GM19468 (cell line): ENCODE data around the gene USP15.

ENCODE experiments used
- ATAC-seq: cut with Tn5 transposase; IDR thresholded peaks from one replicate; pipeline ENCODE4 v1.9.1; 2021; ENCODE audit warnings: mild to moderate bottlenecking, moderate library complexity, moderate number of reproducible peaks; ENCODE audit not compliant: unreplicated experiment; ENCODE audit errors: extremely low read depth

USP15 gene

GRCh38 chr12:62259993-62260732, at the start of gene USP15:
TSS of gene USP15 (plus strand) at chr12:62260404. CDS start at chr12:62260415, 11 bp downstream.
- peak; percentile 71 for ATAC-seq

DNA sequence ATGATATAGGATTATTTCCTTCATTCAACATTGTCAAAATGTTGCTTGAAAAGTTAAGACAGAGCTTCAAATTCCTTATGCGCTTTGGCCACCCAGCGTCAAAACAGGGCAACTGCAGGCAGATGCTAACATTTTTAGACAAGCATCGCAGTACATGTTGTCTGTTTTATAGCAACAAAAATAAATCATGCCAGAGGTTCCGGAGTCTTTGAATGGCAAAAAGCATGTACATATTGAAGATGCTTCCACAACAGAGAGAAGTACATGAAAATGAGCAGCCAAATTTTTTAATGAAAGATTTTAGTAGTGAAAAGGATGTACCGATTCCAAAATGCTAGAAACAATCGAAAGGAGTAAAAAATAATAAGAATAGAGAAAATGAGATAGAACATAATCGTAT, 49.8 kb upstream of the USP15 start:
- peak; percentile 56 for ATAC-seq

DNA sequence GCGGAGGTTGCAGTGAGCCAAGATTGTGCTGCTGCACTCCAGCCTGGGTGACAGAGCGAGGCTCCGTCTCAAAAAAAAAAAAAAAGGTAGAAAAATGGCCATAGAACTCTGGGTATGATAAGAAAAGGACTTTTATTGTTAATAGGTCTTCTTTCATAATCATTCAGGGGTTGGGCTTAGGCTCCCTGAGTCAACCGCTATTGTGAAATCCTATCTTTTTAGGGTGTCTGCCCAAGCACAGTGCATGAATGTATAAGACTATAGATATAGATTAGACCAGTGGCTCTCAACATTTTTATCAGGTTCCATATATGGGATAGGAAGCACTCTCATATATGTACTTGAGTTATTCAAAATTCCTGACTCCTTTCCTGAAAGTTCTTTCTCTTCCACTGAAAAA, 48.7 kb upstream of the USP15 start:
- no peak for ATAC-seq

GRCh38 chr12:62214846-62215245, 45.4 kb upstream of the USP15 start:
- no peak for ATAC-seq

GRCh38 chr12:62215506-62215905, 44.7 kb upstream of the USP15 start:
- no peak for ATAC-seq

DNA sequence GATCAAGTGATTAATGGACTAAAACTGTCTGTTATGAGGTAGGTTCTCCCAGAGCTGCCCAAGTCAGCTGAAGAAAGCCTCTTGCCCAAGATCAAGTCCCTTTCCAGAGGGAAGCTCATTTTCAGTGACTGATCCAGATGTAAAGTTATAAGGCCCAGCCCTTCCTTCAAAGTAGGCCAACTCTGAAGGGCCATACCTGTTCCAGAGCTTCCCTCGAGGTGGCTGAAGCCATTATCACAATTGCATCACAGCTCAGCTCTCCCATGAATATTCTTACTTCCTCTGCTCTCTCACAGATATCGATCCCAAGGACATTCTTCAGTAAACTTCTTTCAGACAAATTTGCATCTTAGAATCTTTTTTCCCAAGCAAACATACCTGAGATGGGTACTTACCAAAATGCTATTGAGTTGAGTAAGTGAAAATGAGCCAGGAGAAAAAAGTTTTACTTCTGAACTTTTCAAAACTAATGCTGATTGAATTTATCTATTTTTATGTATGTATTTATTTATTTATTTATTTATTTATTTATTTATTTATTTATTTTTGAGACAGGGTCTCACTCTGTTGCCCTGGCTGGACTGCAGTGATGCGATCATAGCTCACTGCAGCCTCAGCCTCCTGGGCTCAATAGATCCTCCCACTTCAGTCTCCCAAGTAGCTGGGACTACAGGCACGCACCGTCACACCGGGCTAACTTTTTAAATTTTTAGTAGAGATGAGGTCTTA, 42.6 kb upstream of the USP15 start:
- no peak for ATAC-seq

- ATAC-seq: no peak
These were observed 39.1 kb upstream of the USP15 start for GRCh38 chr12:62221107-62221506.

- ATAC-seq: no peak
These were observed 35.6 kb upstream of the USP15 start for GRCh38 chr12:62224601-62225000.

GRCh38 chr12:62227091-62227490, 33.1 kb upstream of the USP15 start:
- ATAC-seq: no peak

DNA sequence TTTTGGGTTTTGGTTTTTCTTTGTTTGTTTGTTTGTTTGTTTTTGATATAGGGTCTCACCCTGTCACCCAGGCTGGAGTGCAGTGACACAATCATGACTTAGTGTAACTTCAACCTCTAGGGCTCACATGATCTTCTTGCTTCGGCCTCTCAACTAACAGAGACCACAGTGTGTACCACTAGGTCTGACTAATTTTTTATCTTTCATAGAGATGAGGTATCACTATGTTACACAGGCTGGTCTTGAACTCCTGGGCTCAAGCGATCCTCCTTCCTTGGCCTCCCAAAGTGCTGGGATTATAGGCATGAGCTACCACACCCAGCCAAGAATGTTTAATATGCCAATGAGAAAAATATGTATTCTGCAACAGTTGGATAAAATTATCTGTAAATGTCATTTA, 29.6 kb upstream of the USP15 start:
- ATAC-seq: no peak

DNA sequence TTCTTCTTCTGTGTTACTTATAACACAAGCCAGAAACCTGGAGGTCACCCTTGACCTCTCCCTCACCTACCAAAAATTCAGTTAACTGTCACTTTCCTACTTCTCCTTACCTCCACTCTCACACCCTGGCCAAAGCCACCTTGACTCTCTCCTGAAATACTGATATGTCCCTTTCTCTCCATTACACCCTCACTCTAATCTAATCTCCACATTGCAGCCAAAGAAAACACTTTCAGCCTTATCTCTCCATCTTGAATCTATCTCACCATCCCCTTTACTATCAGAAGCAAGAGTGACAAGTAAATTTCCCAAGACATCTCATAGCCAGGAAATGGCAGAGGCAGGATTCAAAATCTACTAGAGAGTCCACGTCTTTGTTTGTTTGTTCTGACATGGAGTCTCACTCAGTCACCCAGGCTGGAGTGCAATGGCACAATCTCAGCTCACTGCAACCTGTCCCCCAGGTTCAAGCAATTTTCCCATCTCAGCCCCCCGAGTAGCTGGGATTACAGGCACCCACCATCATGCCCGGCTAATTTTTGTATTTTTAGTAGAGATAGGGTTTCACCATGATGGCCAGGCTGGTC, 28.0 kb upstream of the USP15 start:
- no peak for ATAC-seq

- ATAC-seq: no peak
These were observed 26.4 kb upstream of the USP15 start for GRCh38 chr12:62233805-62234204.

GRCh38 chr12:62239571-62239970, 20.6 kb upstream of the USP15 start:
- no peak for ATAC-seq

GRCh38 chr12:62247281-62248045, 12.7 kb upstream of the USP15 start:
- ATAC-seq: no peak

GRCh38 chr12:62248873-62249272, 11.3 kb upstream of the USP15 start:
- no peak for ATAC-seq

GRCh38 chr12:62249419-62249818, 10.8 kb upstream of the USP15 start:
- ATAC-seq: no peak

DNA sequence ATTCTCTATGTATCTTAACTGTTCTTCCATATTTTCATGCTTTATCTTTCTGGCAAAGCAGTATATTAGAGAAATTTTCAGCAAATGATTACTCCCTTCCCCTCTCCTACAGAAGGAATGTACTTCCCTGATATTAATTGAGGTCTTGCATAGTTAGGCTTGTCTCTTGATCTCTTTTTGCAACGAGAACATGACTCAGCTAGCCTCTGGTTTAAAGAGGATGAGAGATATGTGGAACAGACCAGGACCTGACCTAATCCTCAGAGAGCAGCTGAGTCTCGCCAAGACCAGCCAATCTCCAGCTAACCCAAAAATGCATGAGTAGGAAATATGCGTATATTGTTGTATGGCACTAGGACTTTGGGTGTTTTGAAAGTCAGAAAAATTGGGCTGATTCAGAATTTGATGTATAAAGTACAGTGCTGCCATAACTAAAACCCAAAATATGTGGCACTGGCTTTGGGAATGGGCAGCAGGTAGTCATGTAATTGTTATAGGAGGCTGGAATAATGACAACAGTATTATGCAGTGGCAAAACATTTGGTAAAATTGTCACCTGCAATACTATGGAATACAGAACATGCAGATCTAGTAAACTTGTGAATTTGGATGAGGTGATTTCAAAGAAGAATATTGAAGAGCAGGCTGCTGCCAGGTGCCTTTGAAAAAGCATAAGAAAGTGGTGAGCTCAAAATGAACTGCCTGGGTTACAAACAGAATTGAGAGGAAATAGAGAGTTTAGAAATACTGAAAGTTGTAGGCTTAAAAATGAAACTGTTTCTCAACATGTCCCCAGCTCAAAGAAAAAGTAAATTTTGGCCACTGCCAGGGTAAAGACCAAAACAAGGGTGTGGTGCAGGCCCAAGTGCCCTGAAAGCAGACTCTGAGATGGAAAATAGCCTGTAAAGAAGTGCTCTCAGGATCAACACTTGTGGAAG, 9.3 kb upstream of the USP15 start:
- peak; percentile 67 for ATAC-seq

DNA sequence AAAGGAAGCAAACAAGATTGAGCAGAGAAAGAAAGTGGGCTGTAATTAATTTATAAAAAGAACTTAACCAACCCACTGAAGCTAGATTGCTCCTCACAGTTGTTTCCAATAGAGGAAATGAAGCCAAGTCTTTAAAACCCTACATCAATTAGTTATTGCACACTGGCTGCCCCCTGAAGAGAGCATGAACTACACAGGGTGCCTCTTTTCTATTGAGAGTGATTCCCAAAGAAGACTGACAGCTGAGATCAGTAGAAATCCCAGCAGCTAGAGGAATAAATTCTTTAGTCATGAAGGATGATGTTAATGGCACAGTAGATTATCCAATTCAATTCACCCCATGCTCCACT, 8.6 kb upstream of the USP15 start:
- ATAC-seq: no peak

DNA sequence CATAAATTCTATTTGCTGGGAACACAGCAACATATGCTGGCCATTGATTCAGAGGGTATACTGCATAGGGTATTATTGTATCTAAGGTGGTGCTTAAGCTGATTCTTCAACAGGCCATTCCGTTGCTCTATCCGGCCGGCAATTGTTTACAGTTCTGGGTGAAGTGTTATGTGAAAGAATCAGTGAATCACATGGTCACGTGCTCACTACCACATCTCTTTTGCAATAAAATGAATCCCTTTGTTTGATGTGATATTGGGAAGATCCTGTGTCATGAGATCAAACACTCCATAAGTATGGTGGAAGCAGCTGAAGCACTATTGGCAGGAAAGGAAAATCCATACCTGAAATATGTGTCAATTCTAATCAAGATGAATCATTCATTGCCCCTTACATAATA, 7.6 kb upstream of the USP15 start:
- no peak for ATAC-seq

GRCh38 chr12:62254967-62255366, 5.2 kb upstream of the USP15 start:
- no peak for ATAC-seq
